ENCODE measurements around the gene GLIPR2.
"Not testable (repeated sequence)": the region's sequence is repeated elsewhere in the genome, so short reads cannot be mapped to it uniquely, and the experiment has no call there.

GLIPR2 gene

DNA sequence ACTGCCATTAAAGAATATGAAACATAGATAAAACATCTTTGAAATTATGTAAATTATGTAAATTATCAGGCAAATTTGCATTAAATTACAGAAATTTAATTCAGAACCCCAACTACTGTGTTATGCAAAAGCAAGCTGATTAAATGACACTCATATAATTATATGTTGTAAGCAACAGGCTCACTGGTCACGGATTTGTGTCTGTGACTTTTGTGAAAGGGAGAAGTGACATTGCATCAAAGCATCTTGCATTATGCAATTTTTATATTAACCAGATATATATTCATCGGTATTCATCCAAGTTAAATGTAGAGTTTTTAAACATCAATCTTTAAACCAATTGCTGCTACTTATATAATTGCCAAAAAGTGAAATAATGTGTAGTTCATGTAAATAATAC lies 13.0 kb upstream of the GLIPR2 start:
- no peak for DNase-seq (ENCODE audit: low spot score)

DNA sequence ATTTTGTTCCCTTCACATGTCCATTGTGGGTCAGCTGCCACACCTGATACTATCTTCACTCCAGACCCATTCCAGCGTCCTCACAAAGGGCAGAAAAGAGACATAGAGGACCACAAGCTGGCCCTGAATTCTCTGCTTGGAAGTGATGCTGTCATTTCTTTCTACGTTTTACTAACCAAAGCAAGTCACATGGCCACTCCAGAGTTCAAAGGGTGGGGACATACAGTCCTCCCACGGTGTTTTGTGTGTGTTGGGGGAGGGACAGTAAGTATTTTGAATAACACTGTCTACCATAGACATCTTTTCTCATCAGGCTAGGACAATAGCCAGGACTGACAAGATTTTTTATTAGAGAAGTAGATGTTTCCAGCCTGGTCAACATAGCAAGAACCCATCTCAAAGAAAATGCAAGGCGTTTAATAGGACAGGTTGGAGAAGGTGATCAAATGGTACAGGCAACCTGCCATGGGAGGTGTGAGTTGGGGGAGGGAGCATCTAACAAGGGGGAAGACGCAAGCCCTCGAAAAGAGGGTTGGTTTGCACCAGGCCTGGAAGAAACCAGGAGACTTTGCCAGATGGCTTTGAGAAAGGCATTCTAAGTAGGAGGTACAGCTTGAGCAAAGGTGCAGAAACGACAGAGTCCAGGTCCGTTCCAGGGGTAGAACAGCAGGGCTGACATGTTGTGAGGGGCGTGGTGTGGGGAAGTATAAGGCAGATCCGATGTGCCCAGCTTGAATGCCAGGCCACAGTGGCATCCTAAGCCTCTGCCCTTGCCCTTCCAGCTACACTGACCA lies 11.3 kb upstream of the GLIPR2 start:
- DNase-seq (ENCODE audit: low spot score): no peak

- no peak for DNase-seq (ENCODE audit: low spot score)
Measured at GRCh38 chr9:36126016-36126730, 10.4 kb upstream of the GLIPR2 start.

GRCh38 chr9:36127652-36128244 lies 8.8 kb upstream of the GLIPR2 start:
- DNase-seq (ENCODE audit: low spot score): no peak

GRCh38 chr9:36128349-36128748 lies 8.2 kb upstream of the GLIPR2 start:
- no peak for DNase-seq (ENCODE audit: low spot score)

- no peak for DNase-seq (ENCODE audit: low spot score)
Measured at GRCh38 chr9:36129139-36129538, 7.4 kb upstream of the GLIPR2 start.

DNA sequence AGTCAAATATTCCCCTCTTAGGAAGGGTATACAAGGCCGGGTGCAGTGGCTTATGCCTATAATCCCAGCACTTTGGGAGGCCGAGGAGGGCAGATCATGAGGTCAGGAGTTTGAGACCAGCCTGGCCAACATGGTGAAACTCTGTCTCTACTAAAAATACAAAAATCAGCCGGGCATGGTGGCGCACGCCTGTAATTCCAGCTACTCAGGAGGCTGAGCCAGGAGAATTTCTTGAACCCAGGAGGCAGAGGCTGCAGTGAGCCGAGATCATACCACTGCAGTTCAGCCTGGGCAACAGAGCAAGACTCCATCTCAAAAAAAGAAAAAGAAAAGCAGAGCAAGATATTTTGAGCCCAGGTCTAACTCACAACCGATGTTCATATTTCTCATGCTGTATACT lies 4.9 kb upstream of the GLIPR2 start:
- DNase-seq (ENCODE audit: low spot score): not testable (repeated sequence)

GRCh38 chr9:36132086-36132485 lies 4.4 kb upstream of the GLIPR2 start:
- DNase-seq (ENCODE audit: low spot score): no peak

GRCh38 chr9:36134761-36135505 lies 1.6 kb upstream of the GLIPR2 start:
- DNase-seq (ENCODE audit: low spot score): no peak

DNA sequence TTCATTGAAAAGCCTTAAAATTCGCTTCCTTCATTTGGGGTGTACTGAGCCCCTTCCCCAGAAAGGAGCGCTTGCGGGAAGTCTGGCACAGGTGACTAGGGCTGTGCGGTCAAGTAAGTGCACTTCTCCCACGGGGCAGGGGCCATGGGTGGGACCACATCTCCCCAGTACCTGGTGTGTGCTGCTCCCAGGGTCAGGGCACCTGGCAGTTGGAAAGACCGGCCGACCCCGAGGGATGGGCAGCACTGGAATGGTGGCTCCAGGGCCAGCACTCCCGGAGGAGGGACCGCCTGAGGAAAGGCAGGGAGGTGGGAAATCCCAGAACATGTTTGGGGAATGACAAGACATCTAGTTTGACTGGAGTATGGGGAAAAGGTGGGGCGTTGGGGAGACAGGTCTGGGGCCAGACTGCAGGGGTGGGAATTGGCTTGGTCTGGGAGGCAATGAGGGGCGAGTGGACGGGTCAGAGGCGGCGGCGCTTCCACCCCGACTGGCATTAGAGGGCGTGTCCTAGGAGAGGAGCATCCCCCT lies 727 bp upstream of the GLIPR2 start:
- DNase-seq (ENCODE audit: low spot score): no peak

GRCh38 chr9:36136894-36137391 lies 410 bp downstream of the GLIPR2 start:
- DNase-seq (ENCODE audit: low spot score): no peak

DNA sequence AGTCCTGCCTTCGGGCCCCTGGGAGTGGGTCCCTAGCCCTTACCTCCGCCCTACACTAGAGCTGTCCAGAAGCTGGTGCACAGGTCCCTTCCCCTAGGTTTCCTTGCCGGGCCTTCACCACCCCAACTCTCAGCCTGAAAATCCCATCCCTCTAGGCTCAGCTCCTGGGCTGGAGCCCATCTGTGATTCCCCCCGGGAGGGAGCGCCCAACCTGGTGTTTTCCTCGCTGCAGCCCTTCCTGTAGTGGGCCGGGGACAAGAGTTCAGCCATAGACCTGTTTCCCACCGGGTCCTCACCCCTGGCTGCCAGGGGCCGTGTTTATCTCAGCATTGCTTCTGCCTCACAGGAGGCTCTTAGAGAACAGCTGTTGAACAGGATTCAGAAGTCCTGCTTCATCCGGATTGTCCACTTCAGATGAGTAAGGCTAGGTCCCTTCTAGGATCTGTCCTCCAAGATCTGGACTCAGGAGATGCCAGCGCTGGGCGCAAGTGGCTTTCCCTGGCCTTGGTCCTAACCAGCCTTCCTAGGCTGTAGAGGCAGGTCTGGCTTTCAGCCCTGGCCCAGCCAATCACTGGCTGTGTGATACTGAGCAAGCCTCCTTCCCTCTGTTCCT lies 965 bp downstream of the GLIPR2 start:
- DNase-seq (ENCODE audit: low spot score): no peak

- DNase-seq (ENCODE audit: low spot score): no peak
Measured at GRCh38 chr9:36138496-36138895, 2.0 kb downstream of the GLIPR2 start.

DNA sequence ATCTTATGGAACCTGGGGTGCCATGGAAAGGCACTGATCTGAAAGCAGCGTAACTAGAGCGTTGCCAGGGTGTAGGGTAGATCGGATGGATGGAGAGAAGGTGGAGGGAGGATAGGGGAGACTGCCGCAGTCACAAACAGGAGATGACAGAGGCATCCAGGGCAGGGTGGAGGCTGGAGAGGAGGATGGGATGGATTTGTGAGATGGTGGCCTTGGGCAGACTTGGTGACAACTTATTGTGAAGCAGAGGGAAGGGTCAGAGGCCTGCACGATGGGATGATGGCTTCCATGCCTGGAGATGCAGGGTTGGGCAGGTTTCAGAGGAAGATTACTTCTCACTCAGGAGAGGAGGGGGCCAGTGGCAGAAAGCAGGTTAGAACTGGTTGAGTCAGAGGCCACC lies 2.4 kb downstream of the GLIPR2 start:
- no peak for DNase-seq (ENCODE audit: low spot score)

DNA sequence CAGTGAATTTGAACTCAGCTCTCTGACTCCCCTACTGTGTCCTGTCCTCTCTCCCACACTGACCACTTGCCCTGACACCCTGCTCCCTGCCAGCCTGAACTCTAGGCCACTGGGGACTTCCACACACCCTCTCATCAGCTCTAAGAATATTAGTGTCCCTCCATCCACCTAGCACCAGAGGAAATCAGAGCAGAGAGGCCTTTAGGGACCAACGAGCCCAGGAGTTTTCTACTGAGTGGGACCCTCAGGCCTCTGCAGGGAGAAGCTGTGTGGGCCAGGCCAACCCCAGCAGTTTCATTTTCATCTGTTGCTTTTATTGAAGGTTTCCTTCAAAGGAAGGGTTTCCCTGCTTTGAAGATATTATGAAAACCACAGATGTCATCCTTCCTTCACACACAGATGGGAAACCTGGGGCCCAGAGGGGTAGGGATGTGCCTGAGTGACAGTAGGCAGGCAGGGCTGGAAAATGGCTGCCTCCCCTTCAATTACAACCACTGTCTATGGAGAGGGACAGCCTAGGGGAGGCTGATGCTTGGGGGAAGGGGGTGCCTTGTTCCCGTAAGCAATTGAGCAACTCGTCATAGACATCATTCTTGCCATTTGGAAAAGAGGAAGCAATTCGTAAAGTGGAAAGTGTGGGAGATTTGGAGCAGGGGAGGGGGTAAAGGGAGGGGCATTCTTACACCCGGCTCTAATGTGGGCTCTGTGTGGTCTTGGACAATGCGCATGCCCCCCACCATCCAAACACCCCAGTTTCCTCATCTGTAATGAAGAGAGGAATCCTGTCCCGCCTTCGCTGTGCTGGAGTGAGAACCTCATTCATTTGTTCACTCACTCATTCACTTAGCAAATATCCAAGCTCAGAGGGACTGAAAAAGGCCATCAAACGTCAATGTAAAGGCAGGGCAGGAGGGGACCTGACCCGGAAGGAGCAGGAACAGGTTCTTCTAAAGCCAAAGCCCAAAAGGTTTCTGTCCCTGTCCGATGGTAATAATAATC lies 3.9 kb downstream of the GLIPR2 start:
- DNase-seq (ENCODE audit: low spot score): no peak

DNA sequence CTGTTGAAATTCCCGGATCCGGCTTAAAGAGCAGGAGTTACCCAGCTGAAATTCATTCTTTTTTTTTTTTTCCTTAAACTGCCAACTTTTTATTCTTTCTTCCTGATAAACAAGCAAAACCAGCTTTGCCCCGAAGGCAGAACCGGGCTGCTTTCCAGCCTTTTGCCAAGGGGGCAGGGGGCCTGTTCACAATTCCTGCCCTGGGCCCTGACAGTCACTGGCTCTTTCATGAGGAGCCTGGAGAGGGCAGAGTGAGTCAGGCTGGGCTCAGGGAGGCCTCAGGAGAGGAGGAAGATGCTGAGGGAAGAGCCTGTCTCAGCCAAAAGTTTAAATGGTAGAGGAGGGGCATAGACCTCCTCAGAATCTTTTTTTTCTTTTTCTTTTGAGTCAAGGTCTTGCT lies 4.8 kb downstream of the GLIPR2 start:
- no peak for DNase-seq (ENCODE audit: low spot score)

DNA sequence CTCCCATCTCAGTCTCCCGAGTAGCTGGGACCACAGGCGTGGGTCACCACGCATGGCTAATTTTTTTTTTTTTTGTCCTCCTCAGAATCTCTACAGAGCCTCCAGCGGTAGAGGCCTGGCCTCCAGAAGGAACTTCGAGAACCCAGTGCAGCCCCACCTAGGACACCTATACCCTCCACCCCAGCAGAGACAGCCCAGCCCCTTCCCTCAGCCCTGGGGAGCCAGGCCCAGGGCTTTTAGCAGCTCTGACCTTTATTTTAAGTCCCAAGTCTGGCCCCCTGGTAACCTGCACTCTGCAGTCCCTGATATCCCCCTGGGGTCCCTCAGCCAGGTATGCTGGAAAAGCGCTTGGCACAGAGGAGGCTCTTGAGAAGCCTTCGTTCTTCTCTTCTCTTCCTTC lies 5.2 kb downstream of the GLIPR2 start:
- DNase-seq (ENCODE audit: low spot score): no peak

GRCh38 chr9:36142510-36143244 lies 6.1 kb downstream of the GLIPR2 start:
- DNase-seq (ENCODE audit: low spot score): no peak

GRCh38 chr9:36143245-36143641 lies 6.7 kb downstream of the GLIPR2 start:
- no peak for DNase-seq (ENCODE audit: low spot score)

Measured in putamen (tissue), 1 donor.